NCI-H1694 (cell line): Measurements from ENCODE around the gene ZCCHC8.
"Not testable (repeated sequence)": the region's sequence is repeated elsewhere in the genome, so short reads cannot be mapped to it uniquely, and the experiment has no call there.

Experiments
- DNase-seq: peaks from one replicate; lab custom pipeline; 2025; lab: John Stamatoyannopoulos, UW

Gene ZCCHC8

GRCh38 chr12:122471324-122472226 lies 29.2 kb downstream of the ZCCHC8 start:
- peak; percentile 16 for DNase-seq

- not testable (repeated sequence) for DNase-seq
Observed at GRCh38 chr12:122470576-122470975, 30.2 kb downstream of the ZCCHC8 start.

DNA sequence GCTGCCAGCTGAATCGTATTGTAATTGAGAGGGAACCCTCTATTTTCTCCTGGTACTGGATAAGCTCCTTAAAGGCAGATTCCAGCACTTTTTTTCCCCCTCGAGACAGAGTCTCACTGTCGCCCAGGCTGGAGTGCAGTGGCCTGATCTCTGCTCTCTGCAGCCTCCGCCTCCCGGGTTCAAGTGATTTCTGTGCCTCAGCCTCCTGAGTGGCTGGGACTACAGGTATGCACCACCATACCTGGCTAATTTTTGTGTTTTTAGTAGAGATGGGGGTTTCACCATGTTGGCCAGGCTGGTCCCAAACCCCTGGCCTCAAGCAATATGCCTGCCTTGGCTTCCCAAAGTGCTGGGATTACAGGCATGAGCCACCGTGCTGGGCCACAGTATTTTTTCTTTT lies 30.9 kb downstream of the ZCCHC8 start:
- DNase-seq = not testable (repeated sequence)

DNA sequence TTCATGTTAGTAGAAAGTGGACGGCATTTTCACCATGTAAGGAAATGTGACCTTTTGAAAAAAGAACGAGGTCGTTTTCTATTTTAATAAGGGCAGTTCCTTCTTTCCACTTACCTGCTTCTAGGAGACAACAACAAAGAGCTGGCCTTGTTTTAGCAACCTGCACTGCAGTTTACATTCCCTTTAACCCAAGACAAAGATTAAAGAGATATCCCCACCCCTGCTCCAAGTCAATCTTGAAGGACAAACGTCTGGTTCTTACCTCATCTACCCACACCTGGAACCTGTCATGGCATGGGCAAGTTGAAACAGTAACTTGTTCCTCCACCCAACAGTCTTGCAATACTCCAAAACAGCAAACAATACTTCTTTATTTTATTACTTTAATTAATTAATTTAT lies 32.7 kb downstream of the ZCCHC8 start:
- no peak for DNase-seq

DNA sequence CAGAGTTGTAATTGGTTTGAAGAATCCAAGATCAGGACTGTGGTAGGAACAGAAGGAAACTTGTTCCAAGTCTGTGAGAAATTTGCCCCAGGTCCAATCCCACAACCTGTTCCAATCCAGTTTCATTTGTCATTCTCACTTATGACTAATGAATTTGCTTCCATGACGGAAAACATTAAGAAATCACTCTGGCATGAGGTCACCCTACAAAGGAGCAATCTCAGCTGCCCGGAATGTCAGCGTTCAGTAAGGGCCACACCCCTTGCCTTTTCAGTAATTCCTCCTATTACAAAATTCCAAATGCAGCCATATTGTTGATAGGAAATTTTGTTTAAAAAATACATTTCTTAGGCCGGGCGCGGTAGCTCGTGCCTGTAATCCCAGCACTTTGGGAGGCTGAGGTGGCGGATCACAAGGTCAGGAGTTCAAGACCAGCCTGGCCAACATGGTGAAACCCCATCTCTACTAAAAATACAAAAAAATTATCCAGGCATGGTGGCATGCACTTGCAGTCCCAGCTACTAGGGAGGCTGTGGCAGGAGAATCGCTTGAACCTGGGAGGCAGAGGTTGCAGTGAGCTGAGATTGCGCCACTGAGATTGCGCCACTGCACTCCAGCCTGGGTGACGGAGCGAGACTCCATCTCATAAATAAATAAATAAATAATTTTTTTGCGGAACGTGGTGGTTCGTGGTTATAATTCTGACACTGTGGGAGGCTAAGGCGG lies 36.3 kb downstream of the ZCCHC8 start:
- not testable (repeated sequence) for DNase-seq

DNA sequence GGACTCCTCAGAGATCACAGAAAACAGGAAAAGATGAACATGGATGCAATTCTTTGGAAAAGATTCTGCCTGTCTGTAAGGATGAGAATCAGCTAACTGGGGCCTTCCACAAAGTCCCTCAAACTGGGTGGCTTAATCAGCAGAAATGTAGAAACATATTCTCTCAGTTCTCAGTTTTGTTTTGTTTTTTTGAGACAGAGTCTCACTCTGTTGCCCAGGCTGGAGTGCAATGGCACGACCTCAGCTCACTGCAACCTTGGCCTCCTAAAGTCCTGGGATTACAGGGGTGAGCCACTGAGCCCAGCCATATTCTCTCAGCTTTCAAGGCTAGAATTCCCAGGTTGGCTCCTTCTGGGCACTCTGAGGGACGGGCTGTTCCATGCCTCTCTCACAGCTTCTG lies 40.1 kb downstream of the ZCCHC8 start:
- DNase-seq = no peak

DNA sequence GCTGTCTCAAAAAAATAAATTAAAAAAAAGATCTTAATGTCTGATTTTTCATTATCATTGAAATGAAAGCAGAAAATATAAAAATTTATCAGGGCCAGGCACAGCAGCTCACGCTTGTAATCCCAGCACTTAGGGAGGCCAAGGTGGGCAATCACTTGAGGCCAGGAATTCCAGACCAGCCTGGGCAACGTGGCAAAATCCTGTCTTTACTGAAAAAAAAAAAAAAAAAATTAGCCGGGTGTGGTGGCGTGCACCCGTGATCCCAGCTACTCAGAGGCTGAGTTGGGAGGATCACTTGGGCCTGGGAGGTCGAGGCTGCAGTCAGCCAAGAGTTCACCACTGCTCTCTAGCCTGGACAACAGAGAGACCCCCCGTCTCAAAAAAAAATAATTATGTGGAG lies 40.7 kb downstream of the ZCCHC8 start:
- no peak for DNase-seq

DNA sequence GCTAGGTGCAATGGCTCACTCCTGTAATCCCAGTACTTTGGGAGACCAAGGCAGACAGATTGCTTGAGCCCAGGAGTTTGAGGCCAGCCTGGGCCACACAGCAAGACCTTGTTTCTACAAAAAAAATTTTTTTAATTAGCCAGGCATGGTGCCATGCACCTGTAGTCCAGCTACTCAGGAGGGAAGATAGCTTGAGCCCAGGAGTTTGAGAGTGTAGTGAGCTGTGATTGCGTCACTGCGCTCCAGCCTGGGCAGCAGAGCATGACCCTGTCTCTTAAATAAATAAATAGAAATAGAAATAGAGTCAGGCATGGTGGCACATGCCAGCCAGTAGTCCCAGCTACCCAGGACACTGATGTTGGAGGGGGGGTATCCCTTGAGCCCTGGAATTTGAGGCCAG lies 41.5 kb downstream of the ZCCHC8 start:
- no peak for DNase-seq

DNA sequence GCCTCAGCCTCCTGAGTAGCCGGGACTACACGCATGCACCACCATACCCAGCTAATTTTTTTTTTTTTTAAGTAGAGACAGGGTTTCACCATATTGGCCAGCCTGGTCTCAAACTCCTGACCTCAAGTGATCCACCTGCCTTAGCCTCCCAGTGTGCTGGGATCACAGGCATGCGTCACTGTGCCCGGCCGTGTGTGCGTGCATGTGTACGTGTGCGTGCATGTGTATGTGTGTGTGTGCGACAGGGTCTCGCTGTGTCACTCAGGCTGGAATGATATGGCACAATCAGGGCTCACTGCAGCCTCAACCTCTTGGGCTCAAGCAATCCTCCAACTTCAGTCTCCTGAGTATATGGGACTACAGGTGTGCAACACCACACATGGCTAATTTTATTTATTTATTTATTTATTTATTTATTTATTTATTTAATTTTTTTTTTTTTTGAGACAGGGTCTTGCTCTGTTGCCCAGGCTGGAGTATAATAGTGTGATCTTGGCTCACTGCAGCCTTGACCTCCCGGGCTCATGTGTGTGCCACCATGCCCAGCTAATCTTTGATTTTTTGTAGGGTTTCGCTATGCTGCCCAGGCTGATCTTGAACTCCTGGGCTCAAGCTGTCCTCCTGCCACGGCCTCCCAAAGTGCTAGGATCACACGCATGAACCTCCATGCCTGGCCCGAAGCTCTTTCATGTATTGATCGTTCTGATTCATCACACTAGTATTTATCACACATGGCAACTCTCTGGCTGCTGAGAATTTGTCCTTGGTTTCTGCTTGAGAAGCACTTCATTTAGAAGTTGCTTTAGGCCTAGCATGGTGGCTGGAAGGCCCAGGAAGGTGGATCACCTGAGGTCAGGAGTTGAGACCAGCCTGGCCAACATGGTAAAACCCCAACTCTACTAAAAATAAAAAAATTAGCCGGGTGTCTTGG lies 42.4 kb downstream of the ZCCHC8 start:
- DNase-seq = no peak

DNA sequence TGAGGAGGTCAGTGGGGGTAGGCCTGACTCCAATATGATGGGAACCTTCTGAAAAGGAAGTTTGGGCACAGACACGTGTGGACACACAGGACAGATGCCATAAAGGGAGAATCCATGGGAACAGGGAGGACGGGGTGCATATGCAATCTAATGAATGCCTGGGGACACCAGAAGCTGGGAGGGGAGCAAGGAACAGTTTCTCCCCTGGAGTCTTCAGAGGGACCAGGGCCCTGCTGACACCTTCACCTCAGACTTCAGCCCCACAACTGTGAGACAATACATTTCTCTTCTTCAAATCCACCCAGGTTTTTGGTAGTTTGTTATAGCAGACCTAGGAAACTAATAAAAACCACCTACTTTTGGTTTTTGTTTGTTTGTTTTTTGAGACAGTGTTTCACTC lies 43.1 kb downstream of the ZCCHC8 start:
- DNase-seq = no peak

DNA sequence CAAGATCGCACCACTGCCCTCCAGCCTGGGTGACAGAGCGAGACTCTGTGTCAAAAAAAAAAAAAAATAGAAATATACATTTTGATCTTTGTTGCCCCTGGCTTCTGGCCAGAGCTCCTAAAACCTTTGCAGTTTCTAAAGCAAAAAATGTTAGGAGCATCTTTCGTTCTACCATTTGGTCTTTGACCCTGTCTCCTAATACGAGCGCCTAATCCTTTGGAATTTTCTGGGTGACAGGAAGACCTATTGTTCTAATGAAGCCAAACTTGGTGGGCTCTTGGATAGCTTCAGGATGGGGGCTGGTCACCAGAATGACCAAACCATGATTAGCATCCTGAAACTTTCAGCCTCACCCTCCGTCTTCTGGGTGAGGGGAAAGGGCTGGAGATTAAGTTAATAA lies 46.0 kb downstream of the ZCCHC8 start:
- DNase-seq = no peak

DNA sequence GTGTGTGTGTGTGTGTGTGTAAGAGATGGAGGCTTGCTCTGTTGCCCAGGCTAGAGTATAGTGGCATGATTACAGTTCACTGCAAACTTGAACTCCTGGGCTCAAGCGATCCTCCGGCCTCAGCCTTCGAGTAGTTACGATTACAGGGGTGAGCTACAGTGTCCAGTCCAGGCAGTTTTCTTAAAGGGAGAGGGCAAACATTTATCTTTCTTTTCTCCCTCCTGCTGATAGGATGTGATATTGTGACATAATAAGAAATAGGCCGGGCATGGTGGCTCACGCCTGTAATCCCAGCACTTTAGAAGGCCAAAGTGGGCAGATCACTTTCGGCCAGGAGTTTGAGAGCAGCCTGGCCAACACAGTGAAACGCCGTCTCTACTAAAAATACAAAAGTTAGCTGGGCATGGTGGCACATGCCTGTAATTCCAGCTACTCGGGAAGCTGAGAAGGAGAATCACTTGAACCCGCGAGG lies 46.4 kb downstream of the ZCCHC8 start:
- DNase-seq = no peak

- no peak for DNase-seq
Observed at GRCh38 chr12:122452701-122453285, 47.9 kb downstream of the ZCCHC8 start.

DNA sequence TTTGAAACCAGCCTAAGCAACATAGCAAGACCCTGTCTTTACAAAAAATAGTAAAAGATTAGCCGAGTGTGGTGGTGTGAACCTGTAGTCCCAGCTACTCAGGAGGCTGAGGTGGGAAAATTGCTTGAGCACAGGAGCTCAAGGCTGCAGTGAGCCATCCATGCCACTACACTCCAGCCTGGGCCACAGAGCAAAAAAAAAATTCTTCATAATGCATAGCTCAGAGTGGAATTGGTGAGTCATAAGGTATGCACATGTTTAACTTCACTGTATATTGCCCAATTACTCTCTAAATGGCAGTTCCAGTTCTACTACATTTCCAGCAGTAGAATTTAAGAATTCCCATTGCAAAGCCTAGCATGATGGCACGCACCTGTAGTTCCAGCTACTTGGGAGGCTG lies 51.4 kb downstream of the ZCCHC8 start:
- no peak for DNase-seq

GRCh38 chr12:122447825-122448224 lies 52.9 kb downstream of the ZCCHC8 start:
- not testable (repeated sequence) for DNase-seq

GRCh38 chr12:122446390-122446789 lies 54.3 kb downstream of the ZCCHC8 start:
- not testable (repeated sequence) for DNase-seq

GRCh38 chr12:122444071-122444470 lies 56.7 kb downstream of the ZCCHC8 start:
- DNase-seq = not testable (repeated sequence)

- not testable (repeated sequence) for DNase-seq
Observed at GRCh38 chr12:122438822-122439221, 61.9 kb downstream of the ZCCHC8 start.

DNA sequence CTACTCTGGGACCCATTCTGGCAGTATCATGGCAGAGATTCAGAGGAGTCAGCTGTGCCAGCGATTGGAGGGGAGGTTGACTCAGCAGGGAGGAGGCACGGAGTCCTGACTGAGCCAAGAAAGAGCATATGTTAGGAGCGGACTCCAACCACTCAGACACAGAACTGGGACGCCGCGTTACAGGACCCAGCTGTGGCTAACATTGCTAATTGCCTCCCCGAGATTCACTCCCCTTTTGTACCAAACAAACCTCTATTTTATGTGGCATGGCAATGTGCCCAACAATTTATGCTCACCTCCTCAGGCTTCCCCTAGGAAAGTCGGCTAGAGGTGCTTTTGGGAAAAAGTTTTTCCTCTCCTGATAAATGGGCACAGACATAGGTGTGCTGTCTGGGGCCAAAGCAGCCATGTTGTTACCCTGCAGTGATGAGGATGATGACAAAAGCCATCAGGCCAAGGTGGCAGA lies 63.0 kb downstream of the ZCCHC8 start:
- peak; percentile 95 for DNase-seq

GRCh38 chr12:122435186-122435585 lies 65.5 kb downstream of the ZCCHC8 start:
- no peak for DNase-seq

DNA sequence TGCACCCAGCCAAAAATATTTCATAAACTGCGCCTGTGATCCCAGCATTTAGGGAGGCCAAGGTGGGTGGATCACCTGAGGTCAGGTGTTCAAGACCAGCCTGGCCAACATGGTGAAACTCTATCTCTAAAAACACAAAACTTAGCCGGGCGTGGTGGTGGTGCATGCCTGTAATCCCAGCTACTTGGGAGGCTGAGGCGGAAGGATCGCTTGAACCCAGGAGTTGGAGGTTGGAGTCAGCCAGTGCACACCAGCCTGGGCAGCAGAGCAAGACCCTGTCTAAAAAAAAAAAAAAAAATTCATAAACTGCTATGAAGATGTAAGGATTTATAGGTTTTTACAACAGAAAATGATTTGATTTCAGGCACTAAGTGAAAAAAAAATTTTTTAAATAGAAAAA lies 71.7 kb downstream of the ZCCHC8 start:
- DNase-seq = not testable (repeated sequence)
